Mesothelial cell of epicardium (in vitro differentiated cells): Measurements from ENCODE around the gene AP4M1. TPM values are rescaled to one million over a fixed set of nuclear protein-coding genes. Genes with fewer than 3 reads are reported as not detected.

Source experiments
- DNase-seq, 2 experiments: peaks; one replicate each; pipeline ENCODE4 v3.0.0; 2021; ENCODE audit warnings: low spot score in 2 of 2; ENCODE audit not compliant: unreplicated experiment in 2 of 2
- H3K27ac Mint-ChIP-seq: 2 replicates; pipeline ENCODE4 v1.8.0; 2021; ENCODE audit warnings: mixed read lengths
- H3K27me3 Mint-ChIP-seq: 2 replicates; pipeline ENCODE4 v1.8.0; 2021; ENCODE audit warnings: low read depth, mixed read lengths
- H3K36me3 Mint-ChIP-seq: 2 replicates; pipeline ENCODE4 v1.8.0; 2021; ENCODE audit warnings: mixed read lengths
- H3K4me1 Mint-ChIP-seq: 2 replicates; pipeline ENCODE4 v1.8.0; 2021; ENCODE audit warnings: mixed read lengths
- H3K4me3 Mint-ChIP-seq: 2 replicates; pipeline ENCODE4 v1.8.0; 2021; ENCODE audit warnings: mild to moderate bottlenecking, moderate library complexity, mixed read lengths
- H3K9me3 Mint-ChIP-seq: 2 replicates; pipeline ENCODE4 v1.8.0; 2021; ENCODE audit warnings: mixed read lengths
- total RNA-seq: library from RNA; stranded (reverse); gene quantifications from 3 replicates; pipeline ENCODE4 v1.2.1, GENCODE V29; 2021
- TF ChIP-seq, protein P1 (sequence below): fragments of 200-600 bp; sonication (generic); IDR thresholded peaks from one replicate; pipeline ENCODE4 v1.5.0; 2021; ENCODE audit warnings: antibody characterized with exemption; ENCODE audit not compliant: unreplicated experiment

AP4M1 gene
- total RNA-seq, 1 donor from 2014 or later, result 25.6 TPM

DNA sequence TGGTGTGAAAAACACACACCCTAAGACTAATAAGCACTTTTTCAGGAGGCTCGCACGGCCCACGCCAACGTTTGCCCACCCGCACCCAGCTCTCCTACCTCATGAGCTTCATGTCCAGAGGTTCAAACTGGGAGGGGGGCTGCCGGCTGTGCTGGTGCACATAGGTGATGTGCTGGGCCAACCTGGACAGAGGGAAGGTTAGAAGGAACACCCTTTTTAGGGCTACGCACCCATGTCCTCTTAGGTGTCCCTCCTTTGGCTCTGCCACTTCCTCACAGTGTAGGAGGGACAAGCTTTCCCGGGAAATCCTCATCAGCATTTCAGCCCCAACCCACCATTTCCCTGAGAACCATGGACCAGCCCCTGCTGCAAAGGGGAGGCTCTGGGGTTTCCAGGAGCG lies 6.2 kb upstream of the AP4M1 start:
- Mint-ChIP-seq H3K36me3 (peaks cover 75% of the 10 kb centered on the region), H3K27ac (peak overlapping the region; percentile 47), H3K4me1 (peaks cover 31% of the 10 kb centered on the region), H3K27me3 (no peaks in the 10 kb centered on the region), H3K9me3 (no peaks in the 10 kb centered on the region), H3K4me3 (no peak overlapping the region)
- DNase-seq, result no peak
- TF ChIP-seq, protein P1, sequence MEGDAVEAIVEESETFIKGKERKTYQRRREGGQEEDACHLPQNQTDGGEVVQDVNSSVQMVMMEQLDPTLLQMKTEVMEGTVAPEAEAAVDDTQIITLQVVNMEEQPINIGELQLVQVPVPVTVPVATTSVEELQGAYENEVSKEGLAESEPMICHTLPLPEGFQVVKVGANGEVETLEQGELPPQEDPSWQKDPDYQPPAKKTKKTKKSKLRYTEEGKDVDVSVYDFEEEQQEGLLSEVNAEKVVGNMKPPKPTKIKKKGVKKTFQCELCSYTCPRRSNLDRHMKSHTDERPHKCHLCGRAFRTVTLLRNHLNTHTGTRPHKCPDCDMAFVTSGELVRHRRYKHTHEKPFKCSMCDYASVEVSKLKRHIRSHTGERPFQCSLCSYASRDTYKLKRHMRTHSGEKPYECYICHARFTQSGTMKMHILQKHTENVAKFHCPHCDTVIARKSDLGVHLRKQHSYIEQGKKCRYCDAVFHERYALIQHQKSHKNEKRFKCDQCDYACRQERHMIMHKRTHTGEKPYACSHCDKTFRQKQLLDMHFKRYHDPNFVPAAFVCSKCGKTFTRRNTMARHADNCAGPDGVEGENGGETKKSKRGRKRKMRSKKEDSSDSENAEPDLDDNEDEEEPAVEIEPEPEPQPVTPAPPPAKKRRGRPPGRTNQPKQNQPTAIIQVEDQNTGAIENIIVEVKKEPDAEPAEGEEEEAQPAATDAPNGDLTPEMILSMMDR, result no peak

DNA sequence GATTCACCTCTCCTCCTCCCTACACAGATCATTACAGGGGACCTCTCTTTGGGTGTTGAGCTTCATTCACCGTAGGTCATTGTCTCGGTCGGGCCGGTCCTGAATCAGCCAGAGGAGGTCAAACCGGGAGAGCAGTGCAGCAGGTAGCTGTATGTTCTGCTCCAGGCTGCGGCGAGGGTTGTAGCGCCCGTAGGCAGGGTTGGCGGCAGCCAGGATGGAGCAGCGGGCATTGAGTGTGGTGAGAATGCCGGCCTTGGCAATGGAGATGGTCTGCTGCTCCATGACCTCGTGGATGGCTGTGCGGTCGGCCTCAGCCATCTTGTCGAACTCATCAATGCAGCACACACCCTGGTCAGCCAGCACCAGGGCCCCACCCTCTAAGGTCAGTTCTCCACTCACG lies 5.7 kb upstream of the AP4M1 start:
- H3K27ac Mint-ChIP-seq, result peak overlapping the region; percentile 64
- H3K4me1 Mint-ChIP-seq, result peaks cover 29% of the 10 kb centered on the region
- peaks cover 71% of the 10 kb centered on the region for H3K36me3 Mint-ChIP-seq
- H3K27me3 Mint-ChIP-seq, result no peaks in the 10 kb centered on the region
- peak overlapping the region; percentile 15 for H3K4me3 Mint-ChIP-seq
- no peaks in the 10 kb centered on the region for H3K9me3 Mint-ChIP-seq
- DNase-seq, result no peak
- TF ChIP-seq, protein P1, result no peak

DNA sequence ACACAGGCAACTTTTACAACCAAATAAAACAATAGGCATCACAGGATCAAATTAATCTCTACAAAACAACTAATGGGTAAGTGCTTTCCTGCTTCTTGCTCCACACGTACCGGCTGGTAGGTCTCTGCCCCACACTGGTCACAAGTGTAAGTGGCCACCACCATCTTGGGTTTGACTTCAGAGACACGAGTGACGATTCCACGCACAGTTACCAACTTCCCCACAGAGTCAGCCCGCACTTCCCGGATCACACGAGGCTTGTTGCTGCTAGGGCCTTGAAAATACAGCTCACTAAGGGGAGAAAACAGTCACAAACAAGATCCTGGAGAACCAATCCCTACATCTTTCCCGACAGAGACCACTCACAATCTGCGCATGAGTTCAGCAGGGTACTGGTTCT lies 2.5 kb upstream of the AP4M1 start:
- peaks cover 36% of the 10 kb centered on the region for H3K4me1 Mint-ChIP-seq
- no peaks in the 10 kb centered on the region for H3K27me3 Mint-ChIP-seq
- peaks cover 40% of the 10 kb centered on the region for H3K36me3 Mint-ChIP-seq
- TF ChIP-seq, protein P1, result no peak
- peak overlapping the region; percentile 99 for H3K27ac Mint-ChIP-seq
- H3K4me3 Mint-ChIP-seq, result peak overlapping the region; percentile 89
- no peak for DNase-seq
- H3K9me3 Mint-ChIP-seq, result no peaks in the 10 kb centered on the region

DNA sequence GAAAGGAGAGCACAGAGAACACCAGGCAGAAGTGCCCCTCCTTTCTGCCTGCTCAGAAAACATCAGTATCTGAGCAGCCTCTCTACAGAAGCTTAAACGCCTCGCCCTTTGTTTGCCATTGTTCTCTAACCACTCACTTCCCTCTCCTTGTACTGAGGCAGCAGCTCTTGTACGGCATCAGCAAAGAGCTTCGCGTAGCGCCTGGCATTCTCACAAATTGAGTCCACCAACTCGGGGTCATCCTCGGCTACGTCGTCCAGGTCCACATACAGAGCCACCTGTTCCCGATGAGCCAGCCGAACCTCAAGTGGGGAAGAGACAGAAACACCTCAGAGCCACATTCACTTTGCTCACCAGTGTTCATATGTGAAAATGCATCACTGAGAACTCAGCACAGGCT lies 2.0 kb upstream of the AP4M1 start:
- H3K27me3 Mint-ChIP-seq, result no peaks in the 10 kb centered on the region
- H3K4me3 Mint-ChIP-seq, result peak overlapping the region; percentile 89
- H3K36me3 Mint-ChIP-seq, result peaks cover 40% of the 10 kb centered on the region
- peak overlapping the region; percentile 99 for H3K27ac Mint-ChIP-seq
- TF ChIP-seq, protein P1, result no peak
- no peak for DNase-seq
- H3K4me1 Mint-ChIP-seq, result peaks cover 36% of the 10 kb centered on the region
- H3K9me3 Mint-ChIP-seq, result no peaks in the 10 kb centered on the region

- Mint-ChIP-seq H3K4me1 (peaks cover 36% of the 10 kb centered on the region), H3K9me3 (no peaks in the 10 kb centered on the region), H3K27ac (peak overlapping the region; percentile 99), H3K27me3 (no peaks in the 10 kb centered on the region), H3K4me3 (peak overlapping the region; percentile 89), H3K36me3 (peaks cover 35% of the 10 kb centered on the region)
- peak; percentile 95 to 98 for DNase-seq
- TF ChIP-seq, protein P1, result no peak
Measured at GRCh38 chr7:100100420-100101015, 925 bp upstream of the AP4M1 start.
